Measurements from ENCODE around the gene PDIA2. TPM values are rescaled to one million over a fixed set of nuclear protein-coding genes. Genes with fewer than 3 reads are reported as not detected.

PDIA2 gene
- polyA plus RNA-seq, 4 donors: 0.32 to 1.8 (median 0.84) TPM

GRCh38 chr16:296276-296675 is 13.3 kb downstream of the PDIA2 start:
- no peak for DNase-seq (ENCODE audit: low read depth in 4 of 4, low spot score in 3 of 4)

- no peak for DNase-seq (ENCODE audit: low read depth in 4 of 4, low spot score in 3 of 4)
Observed at GRCh38 chr16:296806-297510, 14.0 kb downstream of the PDIA2 start.

- no peak for DNase-seq (ENCODE audit: low read depth in 4 of 4, low spot score in 3 of 4)
Observed at GRCh38 chr16:297832-298231, 14.9 kb downstream of the PDIA2 start.

- DNase-seq (ENCODE audit: low read depth in 4 of 4, low spot score in 3 of 4): no peak
Observed at GRCh38 chr16:301235-301634, 18.3 kb downstream of the PDIA2 start.

GRCh38 chr16:301950-302349 is 19.0 kb downstream of the PDIA2 start:
- no peak for DNase-seq (ENCODE audit: low read depth in 4 of 4, low spot score in 3 of 4)

- no peak for DNase-seq (ENCODE audit: low read depth in 4 of 4, low spot score in 3 of 4)
Observed at GRCh38 chr16:303760-304505, 21.0 kb downstream of the PDIA2 start.

- DNase-seq (ENCODE audit: low read depth in 4 of 4, low spot score in 3 of 4): no peak
Observed at GRCh38 chr16:305916-306626, 23.1 kb downstream of the PDIA2 start.

- no peak for DNase-seq (ENCODE audit: low read depth in 4 of 4, low spot score in 3 of 4)
Observed at GRCh38 chr16:306911-307370, 24.0 kb downstream of the PDIA2 start.

GRCh38 chr16:307691-308312 is 24.8 kb downstream of the PDIA2 start:
- no peak for DNase-seq (ENCODE audit: low read depth in 4 of 4, low spot score in 3 of 4)

- DNase-seq (ENCODE audit: low read depth in 4 of 4, low spot score in 3 of 4): no peak
Observed at GRCh38 chr16:309476-309875, 26.5 kb downstream of the PDIA2 start.

- no peak for DNase-seq (ENCODE audit: low read depth in 4 of 4, low spot score in 3 of 4)
Observed at GRCh38 chr16:311725-312124, 28.8 kb downstream of the PDIA2 start.

GRCh38 chr16:314351-314750 is 31.4 kb downstream of the PDIA2 start:
- no peak for DNase-seq (ENCODE audit: low read depth in 4 of 4, low spot score in 3 of 4)

- no peak for DNase-seq (ENCODE audit: low read depth in 4 of 4, low spot score in 3 of 4)
Observed at GRCh38 chr16:314795-315299, 31.9 kb downstream of the PDIA2 start.

- no peak for DNase-seq (ENCODE audit: low read depth in 4 of 4, low spot score in 3 of 4)
Observed at GRCh38 chr16:316741-317464, 33.9 kb downstream of the PDIA2 start.

- DNase-seq (ENCODE audit: low read depth in 4 of 4, low spot score in 3 of 4): no peak
Observed at GRCh38 chr16:317583-317982, 34.6 kb downstream of the PDIA2 start.

GRCh38 chr16:318628-319027 is 35.7 kb downstream of the PDIA2 start:
- no peak for DNase-seq (ENCODE audit: low read depth in 4 of 4, low spot score in 3 of 4)

- no peak for DNase-seq (ENCODE audit: low read depth in 4 of 4, low spot score in 3 of 4)
Observed at GRCh38 chr16:320206-320605, 37.2 kb downstream of the PDIA2 start.

- no peak for DNase-seq (ENCODE audit: low read depth in 4 of 4, low spot score in 3 of 4)
Observed at GRCh38 chr16:321532-321931, 38.6 kb downstream of the PDIA2 start.

- DNase-seq (ENCODE audit: low read depth in 4 of 4, low spot score in 3 of 4): no peak
Observed at GRCh38 chr16:322476-323143, 39.6 kb downstream of the PDIA2 start.

- DNase-seq (ENCODE audit: low read depth in 4 of 4, low spot score in 3 of 4): no peak
Observed at GRCh38 chr16:324201-324450, 41.2 kb downstream of the PDIA2 start.

Measured in left renal pelvis (tissue), 4 donors.